GM23248 (cell line): ENCODE data around the gene AOPEP. TPM values are rescaled to one million over a fixed set of nuclear protein-coding genes. Genes with fewer than 3 reads are reported as not detected.

Experiments used
- DNase-seq: peaks from one replicate; pipeline ENCODE4 v3.0.0-alpha.2; 2015
- H2AFZ ChIP-seq: fragments of 200-600 bp; sonication (generic); 2 replicates; pipeline ENCODE4 v1.6.1; 2016; ENCODE audit warnings: antibody characterized with exemption
- H3F3A ChIP-seq: fragments of 200-600 bp; sonication (generic); 2 replicates; pipeline ENCODE4 v1.6.1; 2016; ENCODE audit warnings: mild to moderate bottlenecking, antibody characterized with exemption, mixed run types; ENCODE audit not compliant: insufficient read depth
- H3K27ac ChIP-seq: fragments of 200-600 bp; sonication (generic); 2 replicates; pipeline ENCODE4 v1.5.1; 2016; ENCODE audit warnings: mild to moderate bottlenecking
- H3K27me3 ChIP-seq: fragments of 200-600 bp; sonication (generic); replicated peaks from 2 replicates; pipeline ENCODE4 v1.6.1; 2016; ENCODE audit warnings: mild to moderate bottlenecking; ENCODE audit not compliant: insufficient read depth
- H3K36me3 ChIP-seq: fragments of 200-600 bp; sonication (generic); 2 replicates; pipeline ENCODE4 v1.6.1; 2016; ENCODE audit warnings: low read depth, mild to moderate bottlenecking
- H3K4me1 ChIP-seq: fragments of 200-600 bp; sonication (generic); 2 replicates; pipeline ENCODE4 v1.6.1; 2016; ENCODE audit warnings: mild to moderate bottlenecking; ENCODE audit not compliant: insufficient read depth
- H3K4me2 ChIP-seq: fragments of 200-600 bp; sonication (generic); one replicate; pipeline ENCODE4 v1.6.1; 2016; ENCODE audit warnings: mild to moderate bottlenecking; ENCODE audit not compliant: unreplicated experiment
- H3K4me3 ChIP-seq: fragments of 200-600 bp; sonication (generic); 2 replicates; pipeline ENCODE4 v1.5.1; 2016; ENCODE audit warnings: mild to moderate bottlenecking
- H3K79me2 ChIP-seq: fragments of 200-600 bp; sonication (generic); 2 replicates; pipeline ENCODE4 v1.6.1; 2016; ENCODE audit warnings: mild to moderate bottlenecking; ENCODE audit not compliant: insufficient read depth
- H3K9ac ChIP-seq: fragments of 200-600 bp; sonication (generic); 2 replicates; pipeline ENCODE4 v1.6.1; 2016; ENCODE audit warnings: mild to moderate bottlenecking
- H3K9me2 ChIP-seq: fragments of 200-600 bp; sonication (generic); 2 replicates; pipeline ENCODE4 v1.6.1; 2016; ENCODE audit warnings: mixed run types, mild to moderate bottlenecking, moderate library complexity; ENCODE audit not compliant: insufficient read depth
- H3K9me3 ChIP-seq: fragments of 200-600 bp; sonication (generic); one replicate; pipeline ENCODE4 v1.6.1; 2017; ENCODE audit warnings: low read depth
- H4K20me1 ChIP-seq: fragments of 200-600 bp; sonication (generic); 2 replicates; pipeline ENCODE4 v1.6.0; 2016; ENCODE audit not compliant: insufficient read depth
- EZH2 ChIP-seq: fragments of 200-600 bp; sonication (generic); IDR thresholded peaks from 2 replicates; pipeline ENCODE4 v1.6.1; 2018; ENCODE audit warnings: antibody characterized with exemption, mild to moderate bottlenecking; ENCODE audit not compliant: insufficient read depth, poor library complexity, severe bottlenecking
- EZH2phosphoT487 ChIP-seq: fragments of 200-600 bp; sonication (generic); IDR thresholded peaks from 2 replicates; pipeline ENCODE4 v1.6.1; 2018; ENCODE audit warnings: antibody characterized with exemption, moderate library complexity, mild to moderate bottlenecking, low read depth; ENCODE audit not compliant: insufficient read depth
- WGBS, 2 experiments: methylation state at CpG; one replicate each; pipeline ENCODE4 v1.1.6; 2015 to 2017; ENCODE audit warnings: low lambda C conversion rate in 2 of 2, low coverage in 1 of 2; ENCODE audit errors: missing lambda C conversion rate in 2 of 2; 5-methylcytosine and 5-hydroxymethylcytosine counted together
- in situ Hi-C: fragments of 300-500 bp; cut with MboI; formaldehyde crosslinking; loops from 2 replicates; pipeline ENCODE4 v1.15.0; 2020
- polyA plus RNA-seq: library from polyadenylated mRNA; unstranded; fragments of >200 nt; fragmentation: Nextera tagmentation; extraction: Ambion mirVana; gene quantifications from 2 replicates; pipeline ENCODE4 v1.2.1, GENCODE V29; 2016
- total RNA-seq: library from RNA; depleted of rRNA; stranded (reverse); fragments of >200 nt; shearing (Covaris generic); gene quantifications from 2 replicates; pipeline ENCODE4 v1.2.3, GENCODE V29; 2014

Gene AOPEP
- total and polyA plus RNA-seq, 2 experiments from 2014 or later: 90.0 to 120 TPM

GRCh38 chr9:94794476-94795167, 68.1 kb downstream of the AOPEP start:
- H3K9me2 ChIP-seq: no peaks in the 10 kb centered on the region
- no peak for TF ChIP-seq EZH2phosphoT487
- TF ChIP-seq EZH2: no peak
- no peak overlapping the region for H3K9ac ChIP-seq
- in situ Hi-C loops: loop anchor here (25.0 kb wide), 1 partner anchor 218 kb away; no protein-coding TSS in a partner anchor
- H3K4me2 ChIP-seq: no peak overlapping the region
- H3F3A ChIP-seq: 0 out of 2 replicates have a peak, but pooled peaks cover 5% of the 10 kb centered on the region
- no peak overlapping the region for H2AFZ ChIP-seq
- H3K27me3 ChIP-seq: no peaks in the 10 kb centered on the region
- no peak overlapping the region for H3K4me3 ChIP-seq
- peaks cover 10% of the 10 kb centered on the region for H3K4me1 ChIP-seq
- 96% methylated on average over 1 of the region's 1 CpG for WGBS, 2 experiments
- H3K27ac ChIP-seq: no peak overlapping the region
- no peaks in the 10 kb centered on the region for H3K79me2 ChIP-seq
- no peaks in the 10 kb centered on the region for H3K9me3 ChIP-seq
- H3K36me3 ChIP-seq: no peaks in the 10 kb centered on the region
- no peaks in the 10 kb centered on the region for H4K20me1 ChIP-seq
- no peak for DNase-seq

GRCh38 chr9:94796687-94797086, 70.2 kb downstream of the AOPEP start:
- 0 out of 2 replicates have a peak, but pooled peaks cover 12% of the 10 kb centered on the region for H3F3A ChIP-seq
- in situ Hi-C loops: loop anchor here (25.0 kb wide), 1 partner anchor 216 kb away; no protein-coding TSS in a partner anchor
- no peaks in the 10 kb centered on the region for H3K79me2 ChIP-seq
- H3K27ac ChIP-seq: no peak overlapping the region
- TF ChIP-seq EZH2phosphoT487 (no peak), EZH2 (no peak)
- no peak overlapping the region for H3K4me2 ChIP-seq
- no peaks in the 10 kb centered on the region for H3K36me3 ChIP-seq
- DNase-seq: no peak
- H3K9ac ChIP-seq: no peak overlapping the region
- peaks cover 31% of the 10 kb centered on the region for H3K4me1 ChIP-seq
- no peak overlapping the region for H2AFZ ChIP-seq
- H3K27me3 ChIP-seq: no peaks in the 10 kb centered on the region
- WGBS, 2 experiments: 71 to 85% methylated on average over 1 of the region's 1 CpG
- H4K20me1 ChIP-seq: no peaks in the 10 kb centered on the region
- no peaks in the 10 kb centered on the region for H3K9me2 ChIP-seq
- H3K9me3 ChIP-seq: no peaks in the 10 kb centered on the region
- no peak overlapping the region for H3K4me3 ChIP-seq

- no peak for DNase-seq
- H3F3A ChIP-seq: 0 out of 2 replicates have a peak, but pooled peaks cover 10% of the 10 kb centered on the region
- peaks cover 34% of the 10 kb centered on the region for H3K4me1 ChIP-seq
- no peak overlapping the region for H3K27ac ChIP-seq
- H4K20me1 ChIP-seq: no peaks in the 10 kb centered on the region
- WGBS, 2 experiments: 99% methylated on average over 3 of the region's 3 CpGs
- H3K79me2 ChIP-seq: no peaks in the 10 kb centered on the region
- H3K4me2 ChIP-seq: no peak overlapping the region
- no peak overlapping the region for H3K9ac ChIP-seq
- no peaks in the 10 kb centered on the region for H3K27me3 ChIP-seq
- H3K4me3 ChIP-seq: no peak overlapping the region
- no peaks in the 10 kb centered on the region for H3K36me3 ChIP-seq
- no peak overlapping the region for H2AFZ ChIP-seq
- in situ Hi-C loops: loop anchor here (25.0 kb wide), 1 partner anchor 214 kb away; no protein-coding TSS in a partner anchor
- no peaks in the 10 kb centered on the region for H3K9me2 ChIP-seq
- H3K9me3 ChIP-seq: no peaks in the 10 kb centered on the region
- TF ChIP-seq EZH2 (no peak), EZH2phosphoT487 (no peak)
Measured at GRCh38 chr9:94798201-94798600, 71.7 kb downstream of the AOPEP start.

GRCh38 chr9:94798708-94799107, 72.2 kb downstream of the AOPEP start:
- Histone ChIP-seq H3K27me3 (no peaks in the 10 kb centered on the region), H3K4me1 (peaks cover 35% of the 10 kb centered on the region), H3K4me3 (no peak overlapping the region), H4K20me1 (no peaks in the 10 kb centered on the region), H3K36me3 (no peaks in the 10 kb centered on the region), H3K9me2 (no peaks in the 10 kb centered on the region), H3K4me2 (no peak overlapping the region), H2AFZ (no peak overlapping the region), H3K9ac (no peak overlapping the region), H3F3A (0 out of 2 replicates have a peak, but pooled peaks cover 10% of the 10 kb centered on the region), H3K27ac (no peak overlapping the region), H3K79me2 (no peaks in the 10 kb centered on the region), H3K9me3 (no peaks in the 10 kb centered on the region)
- TF ChIP-seq EZH2: no peak
- TF ChIP-seq EZH2phosphoT487: no peak
- no peak for DNase-seq
- 96 to 98% methylated on average over 2 of the region's 2 CpGs for WGBS, 2 experiments
- in situ Hi-C loops: loop anchor here (25.0 kb wide), 1 partner anchor 214 kb away; no protein-coding TSS in a partner anchor
